Spleen (tissue), 11 donors: ENCODE data around the gene CAMTA1. TPM values are rescaled to one million over a fixed set of nuclear protein-coding genes. Genes with fewer than 3 reads are reported as not detected.
"Not testable (repeated sequence)": the region's sequence is repeated elsewhere in the genome, so short reads cannot be mapped to it uniquely, and the experiment has no call there.

Experiments
- DNase-seq: peaks from one replicate; pipeline ENCODE4 v3.0.0-alpha.2; 2020
- H3K27ac ChIP-seq, 8 donors: fragments of 200-600 bp; sonication (generic) in 7 of 8; 1 replicate in 4 of 8; 2 replicates in 4 of 8; pipeline versions ENCODE4 v1.5.0 to v1.8.0; 2016 to 2021; ENCODE audit warnings: inconsistent platforms in 4 of 8, mild to moderate bottlenecking in 4 of 8, moderate library complexity in 1 of 8
- H3K27me3 ChIP-seq, 7 donors: fragments of 200-600 bp; sonication (generic) in 6 of 7; replicated peaks in 1 of 7; 1 replicate in 4 of 7; 2 replicates in 3 of 7; pipeline versions ENCODE4 v1.5.0 to v1.8.0; 2016 to 2021; ENCODE audit warnings: inconsistent platforms in 3 of 7, mild to moderate bottlenecking in 1 of 7
- H3K36me3 ChIP-seq, 6 donors: fragments of 200-600 bp; sonication (generic) in 5 of 6; 1 replicate in 4 of 6; 2 replicates in 2 of 6; pipeline versions ENCODE4 v1.5.0 to v1.8.0; 2016 to 2021; ENCODE audit warnings: inconsistent platforms in 2 of 6
- H3K4me1 ChIP-seq, 6 donors: fragments of 200-600 bp; sonication (generic) in 5 of 6; 1 replicate in 3 of 6; 2 replicates in 3 of 6; pipeline versions ENCODE4 v1.5.0 to v1.8.0; 2016 to 2021; ENCODE audit warnings: inconsistent platforms in 3 of 6
- H3K4me3 ChIP-seq, 8 donors: fragments of 200-600 bp; sonication (generic) in 7 of 8; 1 replicate in 4 of 8; 2 replicates in 4 of 8; pipeline versions ENCODE4 v1.5.0 to v1.8.0; 2016 to 2021; ENCODE audit warnings: inconsistent platforms in 4 of 8, mild to moderate bottlenecking in 4 of 8, moderate library complexity in 2 of 8
- H3K9me3 ChIP-seq, 8 donors: fragments of 200-600 bp; sonication (generic) in 7 of 8; 1 replicate in 4 of 8; 2 replicates in 4 of 8; pipeline versions ENCODE4 v1.5.0 to v1.8.0; 2016 to 2021; ENCODE audit warnings: inconsistent platforms in 4 of 8
- POLR2A ChIP-seq, 3 donors: fragments of 450-650 bp; IDR thresholded peaks; one replicate each; pipeline ENCODE4 v1.5.1; 2017; ENCODE audit warnings: antibody characterized with exemption in 3 of 3, mild to moderate bottlenecking in 1 of 3
- POLR2AphosphoS5 ChIP-seq, 3 donors: sonication (generic); formaldehyde crosslinking; IDR thresholded peaks; one replicate each; pipeline ENCODE4 v1.5.1; 2017; ENCODE audit warnings: antibody characterized with exemption in 3 of 3
- WGBS, 5 donors: extraction: QIAGEN DNeasy Blood & Tissue Kit in 3 of 5; methylation state at CpG; one replicate each; pipeline versions ENCODE4 v1.1.5 to v1.1.7; 2013 to 2018; 5-methylcytosine and 5-hydroxymethylcytosine counted together
- intact Hi-C: fragments of 100-400 bp; cut with DNase I; formaldehyde crosslinking; loops from one replicate; pipeline ENCODE4 v1.15.0; 2023; ENCODE audit warnings: low total_unique reads
- polyA plus RNA-seq, 3 donors: library from polyadenylated mRNA; stranded (reverse); fragments of 200-250 nt; gene quantifications; one replicate each; pipeline ENCODE4 v1.2.1, GENCODE V29; 2013
- total RNA-seq, 7 donors: library from RNA; depleted of rRNA in 3 of 7; stranded (reverse); fragments of >200 nt in 3 of 7; fragmentation: NEBNext Ultra II Directional in 4 of 7; extraction: Animal tissue kit (Norgen Biotek cat#: 25700) in 4 of 7; gene quantifications; one replicate each; pipeline versions ENCODE4 v1.1.0 to v1.2.1, GENCODE V29; 2016 to 2021
- TF ChIP-seq, protein P1 (sequence below), 11 experiments: fragments of 200-600 bp in 7 of 11; fragments of 450-650 bp in 4 of 11; sonication (generic) in 4 of 11; IDR thresholded peaks in 8 of 11; conservative IDR thresholded peaks in 3 of 11; 1 replicate in 7 of 11; 2 replicates in 4 of 11; pipeline versions ENCODE4 v1.4.0 to v1.8.0; 2016 to 2021; ENCODE audit warnings: antibody characterized with exemption in 11 of 11, inconsistent platforms in 4 of 11, mild to moderate bottlenecking in 1 of 11
- donor health status: healthy with polysubstance abuse.
- donor health status: DM: no; HTN: no; CAD: no; lungs with moderate emphysema.
- donor health status: DM: no; HTN: no; CAD: no.
- donor health status: Bipolar disorder and iron deficiency.
- donor health status: healthy.
- donor health status: DM: no; HTN: no; CAD: no.
- donor health status: DM: yes; HTN: yes; CAD: no.

The CAMTA1 gene
- total and polyA plus RNA-seq, 10 donors, result 53.0 to 106 (median 77.3) TPM

- DNase-seq, result no peak
- H3K4me3 ChIP-seq, result no peak overlapping the region
- H3K36me3 ChIP-seq, result no peaks in the 10 kb centered on the region
- peaks cover 0 to 25% (median 0%) of the 10 kb centered on the region in 7 donors for H3K27me3 ChIP-seq
- H3K4me1 ChIP-seq, result peaks cover 0 to 6% (median under 1%) of the 10 kb centered on the region in 6 donors
- intact Hi-C loops, result no loop called here
- WGBS, 5 donors, result 57 to 77% (median 73%) methylated on average over 13 of the region's 13 CpGs
- peaks cover 0 to 3% (median 0%) of the 10 kb centered on the region in 8 donors for H3K9me3 ChIP-seq
- no peak overlapping the region for H3K27ac ChIP-seq
- TF ChIP-seq, protein P1, sequence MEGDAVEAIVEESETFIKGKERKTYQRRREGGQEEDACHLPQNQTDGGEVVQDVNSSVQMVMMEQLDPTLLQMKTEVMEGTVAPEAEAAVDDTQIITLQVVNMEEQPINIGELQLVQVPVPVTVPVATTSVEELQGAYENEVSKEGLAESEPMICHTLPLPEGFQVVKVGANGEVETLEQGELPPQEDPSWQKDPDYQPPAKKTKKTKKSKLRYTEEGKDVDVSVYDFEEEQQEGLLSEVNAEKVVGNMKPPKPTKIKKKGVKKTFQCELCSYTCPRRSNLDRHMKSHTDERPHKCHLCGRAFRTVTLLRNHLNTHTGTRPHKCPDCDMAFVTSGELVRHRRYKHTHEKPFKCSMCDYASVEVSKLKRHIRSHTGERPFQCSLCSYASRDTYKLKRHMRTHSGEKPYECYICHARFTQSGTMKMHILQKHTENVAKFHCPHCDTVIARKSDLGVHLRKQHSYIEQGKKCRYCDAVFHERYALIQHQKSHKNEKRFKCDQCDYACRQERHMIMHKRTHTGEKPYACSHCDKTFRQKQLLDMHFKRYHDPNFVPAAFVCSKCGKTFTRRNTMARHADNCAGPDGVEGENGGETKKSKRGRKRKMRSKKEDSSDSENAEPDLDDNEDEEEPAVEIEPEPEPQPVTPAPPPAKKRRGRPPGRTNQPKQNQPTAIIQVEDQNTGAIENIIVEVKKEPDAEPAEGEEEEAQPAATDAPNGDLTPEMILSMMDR (IDR thresholded peaks at IDR 0.05 in 8 of 11, conservative IDR thresholded peaks at IDR 0.05 in 3 of 11), result no peak
- TF ChIP-seq POLR2AphosphoS5 (IDR thresholded peaks at IDR 0.05), result no peak
- TF ChIP-seq POLR2A (IDR thresholded peaks at IDR 0.05), result no peak
Observed at GRCh38 chr1:6918186-6918924, 133.1 kb downstream of the CAMTA1 start.

DNA sequence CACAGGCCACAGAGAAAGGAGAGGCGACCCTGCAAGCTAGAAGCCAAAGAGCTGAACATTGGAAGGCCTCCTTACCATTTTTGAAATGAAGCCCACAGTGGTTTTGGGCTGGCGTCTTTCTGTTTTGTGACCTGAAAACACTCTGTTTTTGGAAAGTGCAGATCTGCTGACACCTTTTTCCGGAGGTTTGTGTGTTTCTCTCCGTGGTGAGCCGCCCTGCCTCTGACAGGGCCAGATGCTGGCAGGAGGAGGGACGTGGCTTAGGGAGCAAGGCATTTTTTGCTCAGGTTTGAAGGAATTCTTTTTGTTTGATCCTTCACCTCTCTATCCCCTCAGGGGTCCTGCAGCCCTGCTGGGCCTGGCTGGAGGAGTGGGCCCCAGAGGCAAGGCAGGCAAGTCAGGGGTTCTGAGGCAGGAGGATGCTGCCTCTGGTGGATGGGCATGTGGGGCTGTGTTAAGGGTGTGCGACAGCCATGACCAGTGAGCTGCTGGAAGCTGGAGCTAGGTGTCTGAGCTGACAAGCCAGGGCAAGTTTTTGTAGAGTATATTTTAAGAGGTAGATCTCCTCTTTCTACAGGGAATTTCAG lies 133.8 kb downstream of the CAMTA1 start:
- no peak for TF ChIP-seq POLR2AphosphoS5 (IDR thresholded peaks at IDR 0.05)
- no peak for TF ChIP-seq POLR2A (IDR thresholded peaks at IDR 0.05)
- TF ChIP-seq, protein P1 (IDR thresholded peaks at IDR 0.05 in 8 of 11, conservative IDR thresholded peaks at IDR 0.05 in 3 of 11), result no peak
- H3K27ac ChIP-seq, result no peak overlapping the region
- peaks cover 0 to 3% (median 0%) of the 10 kb centered on the region in 6 donors for H3K4me1 ChIP-seq
- intact Hi-C loops, result no loop called here
- WGBS, 5 donors, result 74 to 89% (median 82%) methylated on average over 7 of the region's 7 CpGs
- H3K36me3 ChIP-seq, result no peaks in the 10 kb centered on the region
- DNase-seq, result no peak
- no peak overlapping the region for H3K4me3 ChIP-seq
- H3K9me3 ChIP-seq, result peaks cover 0 to 3% (median 0%) of the 10 kb centered on the region in 8 donors
- peaks cover 0 to 25% (median 0%) of the 10 kb centered on the region in 7 donors for H3K27me3 ChIP-seq

DNA sequence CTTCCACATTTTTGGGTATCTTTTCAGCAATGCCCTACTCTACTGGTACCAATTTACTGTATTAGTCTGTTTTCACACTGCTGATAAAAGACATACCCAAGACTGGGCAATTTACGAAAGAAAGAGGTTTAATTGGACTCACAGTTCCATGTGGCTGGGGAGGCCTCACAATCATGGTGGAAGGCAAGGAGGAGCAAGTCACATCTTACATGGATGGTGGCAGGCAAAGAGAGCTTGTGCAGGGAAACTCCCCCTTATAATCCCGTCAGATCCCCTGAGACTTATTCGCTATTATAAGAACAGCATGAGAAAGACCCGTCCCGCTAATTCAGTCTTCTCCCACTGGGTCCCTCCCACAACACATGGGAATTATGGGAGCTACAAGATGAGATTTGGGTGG lies 136.3 kb downstream of the CAMTA1 start:
- H3K27ac ChIP-seq, H3K27me3 ChIP-seq, H3K4me1 ChIP-seq, H3K36me3 ChIP-seq, DNase-seq, H3K4me3 ChIP-seq, H3K9me3 ChIP-seq, intact Hi-C loops: not testable (repeated sequence)
- 90 to 98% (median 91%) methylated on average over 5 of the region's 5 CpGs for WGBS, 5 donors

DNA sequence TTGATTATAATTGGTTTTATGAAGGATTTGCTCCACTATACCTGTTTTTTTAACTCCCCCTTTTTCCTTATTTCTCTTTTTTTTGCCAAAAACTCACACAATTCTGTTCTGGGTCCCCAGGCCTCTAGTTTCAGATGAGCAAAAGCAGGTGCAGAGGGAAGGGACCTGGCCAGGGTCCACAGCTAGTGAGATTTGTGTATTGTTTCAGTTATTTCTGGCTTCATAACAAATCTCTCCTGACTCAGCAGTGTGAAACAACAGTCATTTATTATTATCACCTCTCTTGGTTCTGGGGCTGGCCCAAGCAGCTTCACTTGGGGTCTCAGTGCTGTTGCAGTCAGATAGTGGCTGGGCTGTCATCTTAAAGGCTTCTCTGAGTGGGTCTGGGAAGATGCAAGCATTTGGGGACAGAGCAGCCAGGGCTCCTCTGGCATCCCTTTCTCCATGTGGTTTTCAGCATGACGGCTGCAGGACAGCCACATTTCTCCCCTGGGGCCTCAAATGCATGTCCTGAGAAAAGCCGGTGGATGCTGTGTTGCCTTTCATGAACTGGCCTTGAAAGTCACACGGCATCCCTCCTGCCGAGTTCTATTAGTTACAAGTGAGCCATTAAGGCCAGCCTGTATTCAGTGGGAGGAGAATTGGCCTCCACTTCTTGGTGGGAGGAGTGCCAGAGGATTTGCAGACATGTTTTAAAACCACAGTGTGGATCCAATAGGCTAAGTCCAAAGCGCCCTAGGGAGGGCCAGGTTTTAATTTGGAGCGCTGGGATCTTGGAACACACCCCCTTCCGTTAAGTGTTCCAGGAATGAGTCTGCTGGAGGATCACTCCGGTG lies 137.1 kb downstream of the CAMTA1 start:
- Histone ChIP-seq H3K36me3 (no peaks in the 10 kb centered on the region), H3K4me1 (no peaks in the 10 kb centered on the region), H3K9me3 (peaks cover 0 to 3% (median 0%) of the 10 kb centered on the region in 8 donors), H3K27ac (peak overlapping the region in 3 of 8 donors; percentile 8 to 39 (median 37)), H3K4me3 (no peak overlapping the region), H3K27me3 (peaks cover 0 to 9% (median 0%) of the 10 kb centered on the region in 7 donors)
- DNase-seq, result no peak
- WGBS, 5 donors, result 55 to 81% (median 63%) methylated on average over 6 to 8 of the region's 8 CpGs
- TF ChIP-seq POLR2AphosphoS5 (IDR thresholded peaks at IDR 0.05), result peak in 1 of 3 donors; percentile 13
- no peak for TF ChIP-seq POLR2A (IDR thresholded peaks at IDR 0.05)
- TF ChIP-seq, protein P1 (IDR thresholded peaks at IDR 0.05 in 8 of 11, conservative IDR thresholded peaks at IDR 0.05 in 3 of 11), result no peak
- intact Hi-C loops, result no loop called here
